H9 (cell line): ENCODE results near the gene FMNL1. TPM values are rescaled to one million over a fixed set of nuclear protein-coding genes. Genes with fewer than 3 reads are reported as not detected.

ENCODE experiments used
- DNase-seq: peaks from one replicate; pipeline ENCODE4 v3.0.0-alpha.2; 2017
- H2AFZ ChIP-seq: one replicate; pipeline ENCODE4 v1.6.1; 2013; ENCODE audit warnings: mild to moderate bottlenecking, low read length, control low read depth, moderate library complexity
- H2AK5ac ChIP-seq: 2 replicates; pipeline ENCODE4 v1.6.1; 2013; ENCODE audit warnings: low read length, control low read depth, mixed read lengths; ENCODE audit not compliant: insufficient read length
- H2BK120ac ChIP-seq: one replicate; pipeline ENCODE4 v1.6.1; 2013; ENCODE audit warnings: low read depth, mild to moderate bottlenecking, low read length, control low read depth, inconsistent platforms; ENCODE audit not compliant: poor library complexity, severe bottlenecking
- H2BK12ac ChIP-seq: 2 replicates; pipeline ENCODE4 v1.6.1; 2013; ENCODE audit warnings: low read length, control low read depth, mixed read lengths, low read depth; ENCODE audit not compliant: insufficient read length
- H2BK15ac ChIP-seq: 2 replicates; pipeline ENCODE4 v1.6.1; 2013; ENCODE audit warnings: low read depth, low read length, control low read depth
- H2BK20ac ChIP-seq: one replicate; pipeline ENCODE4 v1.6.1; 2013; ENCODE audit warnings: low read depth, mild to moderate bottlenecking, low read length, control low read depth, inconsistent platforms; ENCODE audit not compliant: poor library complexity, severe bottlenecking
- H2BK5ac ChIP-seq: 2 replicates; pipeline ENCODE4 v1.6.1; 2013; ENCODE audit warnings: low read length, control low read depth, mixed read lengths; ENCODE audit not compliant: insufficient read length
- H3K14ac ChIP-seq: 2 replicates; pipeline ENCODE4 v1.6.1; 2013; ENCODE audit warnings: low read length, control low read depth; ENCODE audit not compliant: insufficient read depth
- H3K18ac ChIP-seq: 2 replicates; pipeline ENCODE4 v1.6.1; 2013; ENCODE audit warnings: low read depth, mild to moderate bottlenecking, mixed read lengths, low read length, control low read depth; ENCODE audit not compliant: insufficient read length
- H3K23ac ChIP-seq: 2 replicates; pipeline ENCODE4 v1.6.1; 2013; ENCODE audit warnings: low read length, control low read depth, mixed read lengths, low read depth; ENCODE audit not compliant: insufficient read length
- H3K23me2 ChIP-seq: 2 replicates; pipeline ENCODE4 v1.6.1; 2013; ENCODE audit warnings: low read depth, mild to moderate bottlenecking, mixed read lengths, low read length, control low read depth; ENCODE audit not compliant: insufficient read length, poor library complexity, severe bottlenecking
- H3K27ac ChIP-seq: 2 replicates; pipeline ENCODE4 v1.5.1; 2013; ENCODE audit warnings: low read length, control low read depth, mixed read lengths, low read depth; ENCODE audit not compliant: insufficient read length
- H3K27me3 ChIP-seq: 2 replicates; pipeline ENCODE4 v1.6.1; 2013; ENCODE audit warnings: low read length, control low read depth, inconsistent platforms; ENCODE audit not compliant: insufficient read depth
- H3K4ac ChIP-seq: 2 replicates; pipeline ENCODE4 v1.6.1; 2013; ENCODE audit warnings: low read depth, mild to moderate bottlenecking, control low read depth, inconsistent platforms, low read length, moderate library complexity
- H3K4me1 ChIP-seq: 2 replicates; pipeline ENCODE4 v1.6.1; 2013; ENCODE audit warnings: low read length, control low read depth, inconsistent platforms; ENCODE audit not compliant: insufficient read depth
- H3K4me2 ChIP-seq: 2 replicates; pipeline ENCODE4 v1.6.1; 2013; ENCODE audit warnings: low read length, control low read depth, mixed read lengths; ENCODE audit not compliant: insufficient read length, insufficient read depth
- H3K56ac ChIP-seq: 2 replicates; pipeline ENCODE4 v1.6.1; 2013; ENCODE audit warnings: low read depth, mild to moderate bottlenecking, mixed read lengths, low read length, control low read depth; ENCODE audit not compliant: insufficient read length
- H3K79me1 ChIP-seq: 2 replicates; pipeline ENCODE4 v1.6.1; 2013; ENCODE audit warnings: low read depth, mild to moderate bottlenecking, moderate library complexity, low read length, control low read depth, inconsistent platforms; ENCODE audit not compliant: insufficient read depth, poor library complexity, severe bottlenecking
- H3K79me2 ChIP-seq: 2 replicates; pipeline ENCODE4 v1.6.1; 2013; ENCODE audit warnings: low read length, control low read depth, inconsistent platforms; ENCODE audit not compliant: insufficient read depth
- H3K9ac ChIP-seq: 2 replicates; pipeline ENCODE4 v1.6.1; 2013; ENCODE audit warnings: low read length, control low read depth, mixed read lengths; ENCODE audit not compliant: insufficient read length; ENCODE audit errors: extremely low read depth
- H3K9me3 ChIP-seq: one replicate; pipeline ENCODE4 v1.6.1; 2013; ENCODE audit warnings: low read depth, low read length, inconsistent platforms; ENCODE audit not compliant: control insufficient read depth
- H3T11ph ChIP-seq: one replicate; pipeline ENCODE4 v1.6.1; 2013; ENCODE audit warnings: mild to moderate bottlenecking, low read length, control low read depth, inconsistent platforms
- H4K20me1 ChIP-seq: one replicate; pipeline ENCODE4 v1.6.1; 2013; ENCODE audit not compliant: control insufficient read depth, insufficient read length, insufficient read depth
- H4K5ac ChIP-seq: 2 replicates; pipeline ENCODE4 v1.6.1; 2013; ENCODE audit warnings: low read depth, mild to moderate bottlenecking, mixed read lengths, low read length, control low read depth; ENCODE audit not compliant: insufficient read length
- H4K8ac ChIP-seq: replicated peaks from 2 replicates; pipeline ENCODE4 v1.6.1; 2013; ENCODE audit warnings: low read length, control low read depth, mixed read lengths, low read depth; ENCODE audit not compliant: insufficient read length
- H4K91ac ChIP-seq: 2 replicates; pipeline ENCODE4 v1.6.1; 2013; ENCODE audit warnings: low read depth, mild to moderate bottlenecking, moderate library complexity, mixed read lengths, low read length, control low read depth; ENCODE audit not compliant: insufficient read length
- H3K27ac Mint-ChIP-seq, 3 experiments: 2 replicates in 2 of 3; 3 replicates in 1 of 3; pipeline ENCODE4 v1.8.0; 2020 to 2021; ENCODE audit warnings: mixed read lengths in 3 of 3, mild to moderate bottlenecking in 1 of 3, moderate library complexity in 1 of 3
- H3K27me3 Mint-ChIP-seq: 2 replicates; pipeline ENCODE4 v1.8.0; 2021; ENCODE audit warnings: low read depth, mild to moderate bottlenecking, moderate library complexity, mixed read lengths
- H3K36me3 Mint-ChIP-seq, 3 experiments: 2 replicates in 2 of 3; 3 replicates in 1 of 3; pipeline ENCODE4 v1.8.0; 2020 to 2021; ENCODE audit warnings: low read depth in 3 of 3, mixed read lengths in 3 of 3; ENCODE audit not compliant: insufficient read depth in 1 of 3
- H3K4me1 Mint-ChIP-seq, 2 experiments: 2 replicates each; pipeline ENCODE4 v1.8.0; 2020; ENCODE audit warnings: mixed read lengths in 2 of 2
- H3K4me3 Mint-ChIP-seq, 2 experiments: 2 replicates in 1 of 2; 3 replicates in 1 of 2; pipeline ENCODE4 v1.8.0; 2020 to 2021; ENCODE audit warnings: mild to moderate bottlenecking in 2 of 2, mixed read lengths in 2 of 2, moderate library complexity in 1 of 2
- H3K9me3 Mint-ChIP-seq, 2 experiments: 2 replicates in 1 of 2; 3 replicates in 1 of 2; pipeline ENCODE4 v1.8.0; 2020; ENCODE audit warnings: mild to moderate bottlenecking in 2 of 2, mixed read lengths in 2 of 2, moderate library complexity in 1 of 2
- WGBS: extraction: QIAGEN DNeasy Blood & Tissue Kit; methylation state at CpG from one replicate; pipeline ENCODE4 v1.1.7; 2013; ENCODE audit warnings: missing lambda C conversion rate, low lambda C conversion rate, mixed read lengths; ENCODE audit not compliant: insufficient read length; ENCODE audit errors: extremely low coverage; 5-methylcytosine and 5-hydroxymethylcytosine counted together
- total RNA-seq: library from RNA; stranded (reverse); gene quantifications from 2 replicates; pipeline ENCODE4 v1.2.1, GENCODE V29; 2021
- TF ChIP-seq, protein P1 (sequence below): fragments of 200-600 bp; sonication (generic); conservative IDR thresholded peaks from 3 replicates; pipeline ENCODE4 v1.8.0; 2021; ENCODE audit warnings: antibody characterized with exemption, mild to moderate bottlenecking

Gene FMNL1
- total RNA-seq, 1 experiment from 2014 or later, result 6.9 TPM

DNA sequence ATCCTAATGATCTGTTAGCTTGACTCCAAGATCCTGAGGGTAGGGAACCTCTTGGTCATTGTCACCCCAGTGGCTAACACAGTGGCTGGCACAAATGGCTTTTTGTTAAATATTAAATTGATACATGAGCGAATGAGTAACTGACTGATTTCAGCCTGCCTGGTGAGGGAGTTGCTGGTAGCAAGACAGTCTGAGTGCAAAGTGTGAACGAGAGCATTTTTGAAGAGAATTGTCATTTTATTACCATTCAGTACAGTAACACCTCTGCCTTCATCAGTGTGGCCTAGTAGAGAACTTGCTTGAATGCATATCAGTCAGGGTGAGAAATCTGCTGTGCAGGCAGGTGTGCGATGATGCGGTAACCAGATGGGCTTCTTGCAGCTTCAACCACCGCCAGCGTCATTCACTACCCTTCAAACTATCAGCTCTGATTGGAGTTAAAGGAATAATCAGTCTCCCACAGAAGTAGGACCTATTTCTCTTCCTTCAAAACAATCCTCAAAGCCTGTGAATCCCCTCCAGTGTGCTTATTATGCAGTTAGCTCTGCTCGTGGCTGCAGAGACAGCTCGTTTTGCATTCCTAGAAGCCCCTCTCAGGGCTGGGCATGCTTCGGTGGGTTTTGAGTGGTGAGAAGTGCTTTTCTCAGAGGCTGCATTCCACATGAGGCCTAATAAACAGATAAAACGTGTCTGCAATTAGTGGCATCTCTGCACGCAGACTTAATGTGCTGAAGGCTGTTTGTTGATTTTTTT is 31.0 kb upstream of the FMNL1 start:
- Histone ChIP-seq H3K4me1 (no peaks in the 10 kb centered on the region), H2BK20ac (no peak overlapping the region), H3K56ac (no peak overlapping the region), H2BK120ac (no peak overlapping the region), H3K4ac (no peak overlapping the region), H3K14ac (no peak overlapping the region), H2BK5ac (no peak overlapping the region), H3T11ph (no peak overlapping the region), H2BK15ac (no peak overlapping the region), H4K91ac (no peak overlapping the region), H2BK12ac (no peak overlapping the region), H3K79me2 (no peaks in the 10 kb centered on the region), H3K23ac (no peak overlapping the region), H2AK5ac (no peak overlapping the region), H3K27me3 (no peaks in the 10 kb centered on the region), H3K9me3 (no peaks in the 10 kb centered on the region), H3K79me1 (no peaks in the 10 kb centered on the region), H3K27ac (no peak overlapping the region), H3K9ac (no peak overlapping the region), H3K23me2 (no peaks in the 10 kb centered on the region), H4K20me1 (no peaks in the 10 kb centered on the region), H4K8ac (no peak overlapping the region), H3K4me2 (no peak overlapping the region), H3K18ac (no peak overlapping the region), H4K5ac (no peak overlapping the region), H2AFZ (no peak overlapping the region)
- Mint-ChIP-seq H3K4me3 (no peak overlapping the region), H3K36me3 (peaks cover 0 to 3% (median 0%) of the 10 kb centered on the region in 3 experiments; a peak in 3 of 7 replicates), H3K27ac (no peak overlapping the region), H3K4me1 (0 out of 4 replicates have a peak, but pooled peaks cover 0 to 3% of the 10 kb centered on the region in 2 experiments), H3K9me3 (peaks cover 0 to 3% of the 10 kb centered on the region in 2 experiments; a peak in 2 of 5 replicates), H3K27me3 (peaks cover 2% of the 10 kb centered on the region; the same call in 1 of the 2 replicates)
- no CpG with 5 or more reads among the region's 11 CpGs for WGBS
- TF ChIP-seq, protein P1, sequence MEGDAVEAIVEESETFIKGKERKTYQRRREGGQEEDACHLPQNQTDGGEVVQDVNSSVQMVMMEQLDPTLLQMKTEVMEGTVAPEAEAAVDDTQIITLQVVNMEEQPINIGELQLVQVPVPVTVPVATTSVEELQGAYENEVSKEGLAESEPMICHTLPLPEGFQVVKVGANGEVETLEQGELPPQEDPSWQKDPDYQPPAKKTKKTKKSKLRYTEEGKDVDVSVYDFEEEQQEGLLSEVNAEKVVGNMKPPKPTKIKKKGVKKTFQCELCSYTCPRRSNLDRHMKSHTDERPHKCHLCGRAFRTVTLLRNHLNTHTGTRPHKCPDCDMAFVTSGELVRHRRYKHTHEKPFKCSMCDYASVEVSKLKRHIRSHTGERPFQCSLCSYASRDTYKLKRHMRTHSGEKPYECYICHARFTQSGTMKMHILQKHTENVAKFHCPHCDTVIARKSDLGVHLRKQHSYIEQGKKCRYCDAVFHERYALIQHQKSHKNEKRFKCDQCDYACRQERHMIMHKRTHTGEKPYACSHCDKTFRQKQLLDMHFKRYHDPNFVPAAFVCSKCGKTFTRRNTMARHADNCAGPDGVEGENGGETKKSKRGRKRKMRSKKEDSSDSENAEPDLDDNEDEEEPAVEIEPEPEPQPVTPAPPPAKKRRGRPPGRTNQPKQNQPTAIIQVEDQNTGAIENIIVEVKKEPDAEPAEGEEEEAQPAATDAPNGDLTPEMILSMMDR, result no peak
- no peak for DNase-seq
